ENCODE data around the gene CTRB2. TPM values are rescaled to one million over a fixed set of nuclear protein-coding genes. Genes with fewer than 3 reads are reported as not detected.
"Not testable (repeated sequence)": the region's sequence is repeated elsewhere in the genome, so short reads cannot be mapped to it uniquely, and the experiment has no call there.

CTRB2 gene
- polyA plus RNA-seq, 3 donors, result not detected

DNA sequence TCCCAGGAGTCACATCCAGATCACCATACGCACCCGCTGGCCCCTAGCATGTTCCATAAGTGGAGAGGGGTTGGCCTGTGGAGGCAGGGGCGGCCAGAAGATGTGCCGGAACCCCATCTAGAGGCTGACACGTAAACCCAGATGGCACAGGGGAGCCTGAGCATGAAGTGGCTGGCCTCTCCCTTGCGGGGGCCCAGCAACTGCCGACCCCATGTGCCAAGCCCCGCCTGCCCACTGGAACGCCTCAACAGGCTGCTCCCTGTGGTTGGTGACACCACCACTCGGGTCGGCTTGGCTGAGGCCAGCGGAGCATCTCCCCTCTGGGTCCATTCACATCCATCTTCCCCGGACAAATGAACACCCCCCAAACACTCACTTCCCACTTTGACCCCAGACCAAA lies 35.0 kb upstream of the CTRB2 start:
- H3K79me2 ChIP-seq (ENCODE audit: insufficient read depth, low read length), result no peaks in the 10 kb centered on the region
- no peak overlapping the region for H3K27ac ChIP-seq (ENCODE audit: low read depth in 1 of 2, low read length in 2 of 2)
- no peak overlapping the region for H3K9ac ChIP-seq (ENCODE audit: insufficient read depth, low read length, poor library complexity, severe bottlenecking)
- H3K9me3 ChIP-seq (replicated peaks in 1 of 2; ENCODE audit: control insufficient read depth in 1 of 2, insufficient read depth in 1 of 2, low read length in 2 of 2), result no peaks in the 10 kb centered on the region
- no peak for DNase-seq
- peaks cover 55 to 97% (median 70%) of the 10 kb centered on the region in 3 donors for H3K27me3 Mint-ChIP-seq (ENCODE audit: low read depth in 3 of 3)
- no peaks in the 10 kb centered on the region for H3K36me3 ChIP-seq (replicated peaks in 1 of 2; ENCODE audit: control insufficient read depth in 1 of 2, insufficient read depth in 2 of 2, low read length in 2 of 2)
- H3K27me3 ChIP-seq (ENCODE audit: control insufficient read depth in 2 of 2, insufficient read depth in 2 of 2, low read length in 2 of 2), result peaks cover 0 to 79% of the 10 kb centered on the region in 2 donors
- peaks cover 13 to 15% of the 10 kb centered on the region in 2 donors for H3K4me1 ChIP-seq (ENCODE audit: control insufficient read depth in 1 of 2, insufficient read depth in 2 of 2, low read length in 2 of 2)
- H4K20me1 ChIP-seq (ENCODE audit: insufficient read depth, low read length), result no peaks in the 10 kb centered on the region
- peaks cover 11% of the 10 kb centered on the region for H3K4me1 Mint-ChIP-seq
- H3K9me3 Mint-ChIP-seq, result peaks cover 0 to 7% (median 1%) of the 10 kb centered on the region in 7 donors
- TF ChIP-seq, protein P1, sequence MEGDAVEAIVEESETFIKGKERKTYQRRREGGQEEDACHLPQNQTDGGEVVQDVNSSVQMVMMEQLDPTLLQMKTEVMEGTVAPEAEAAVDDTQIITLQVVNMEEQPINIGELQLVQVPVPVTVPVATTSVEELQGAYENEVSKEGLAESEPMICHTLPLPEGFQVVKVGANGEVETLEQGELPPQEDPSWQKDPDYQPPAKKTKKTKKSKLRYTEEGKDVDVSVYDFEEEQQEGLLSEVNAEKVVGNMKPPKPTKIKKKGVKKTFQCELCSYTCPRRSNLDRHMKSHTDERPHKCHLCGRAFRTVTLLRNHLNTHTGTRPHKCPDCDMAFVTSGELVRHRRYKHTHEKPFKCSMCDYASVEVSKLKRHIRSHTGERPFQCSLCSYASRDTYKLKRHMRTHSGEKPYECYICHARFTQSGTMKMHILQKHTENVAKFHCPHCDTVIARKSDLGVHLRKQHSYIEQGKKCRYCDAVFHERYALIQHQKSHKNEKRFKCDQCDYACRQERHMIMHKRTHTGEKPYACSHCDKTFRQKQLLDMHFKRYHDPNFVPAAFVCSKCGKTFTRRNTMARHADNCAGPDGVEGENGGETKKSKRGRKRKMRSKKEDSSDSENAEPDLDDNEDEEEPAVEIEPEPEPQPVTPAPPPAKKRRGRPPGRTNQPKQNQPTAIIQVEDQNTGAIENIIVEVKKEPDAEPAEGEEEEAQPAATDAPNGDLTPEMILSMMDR (IDR thresholded peaks at IDR 0.05), result no peak
- H3K4me2 ChIP-seq (replicated peaks; ENCODE audit: extremely low read depth, low read length, poor library complexity, severe bottlenecking), result no peak overlapping the region
- WGBS (ENCODE audit: insufficient coverage), result 92% methylated on average over 11 of the region's 13 CpGs
- intact Hi-C loops (cut with micrococcal nuclease), result no loop called here
- no peaks in the 10 kb centered on the region for H3K36me3 Mint-ChIP-seq
- H3K27ac Mint-ChIP-seq, result peak overlapping the region in 1 of 7 donors; percentile 78
- no peak overlapping the region for H3K4me3 ChIP-seq (replicated peaks in 1 of 3; ENCODE audit: low read depth in 2 of 3, low read length in 3 of 3)
- H2AFZ ChIP-seq (ENCODE audit: insufficient read depth, low read depth, low read length, poor library complexity, severe bottlenecking), result no peak overlapping the region
- H3K4me3 Mint-ChIP-seq, result peak overlapping the region in 1 of 2 donors; percentile 32

DNA sequence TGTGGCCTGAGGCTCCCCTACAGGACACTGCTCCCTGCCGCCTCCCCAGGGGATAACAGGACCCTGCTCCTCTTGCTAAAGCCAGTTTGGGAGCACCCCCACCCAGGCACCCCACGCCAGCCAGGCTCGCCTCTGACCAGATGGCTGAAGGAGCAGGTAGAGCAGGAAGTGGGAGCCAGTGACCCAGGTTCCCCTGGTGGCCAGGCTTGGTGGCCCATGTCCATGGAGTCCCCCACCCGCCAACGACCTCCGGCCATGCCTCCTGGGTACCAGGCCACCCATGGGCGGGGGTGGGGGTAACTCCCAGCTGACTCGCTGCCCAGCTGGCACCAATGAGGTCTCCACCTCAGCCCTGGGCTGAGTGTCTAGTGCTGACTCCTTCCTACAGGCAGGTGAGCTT lies 34.5 kb upstream of the CTRB2 start:
- Histone ChIP-seq H3K4me1 (ENCODE audit: control insufficient read depth in 1 of 2, insufficient read depth in 2 of 2, low read length in 2 of 2) (peaks cover 13 to 15% of the 10 kb centered on the region in 2 donors), H3K4me2 (replicated peaks; ENCODE audit: extremely low read depth, low read length, poor library complexity, severe bottlenecking) (no peak overlapping the region), H4K20me1 (ENCODE audit: insufficient read depth, low read length) (no peaks in the 10 kb centered on the region), H3K4me3 (replicated peaks in 1 of 3; ENCODE audit: low read depth in 2 of 3, low read length in 3 of 3) (no peak overlapping the region), H3K79me2 (ENCODE audit: insufficient read depth, low read length) (no peaks in the 10 kb centered on the region), H3K36me3 (replicated peaks in 1 of 2; ENCODE audit: control insufficient read depth in 1 of 2, insufficient read depth in 2 of 2, low read length in 2 of 2) (no peaks in the 10 kb centered on the region), H3K9ac (ENCODE audit: insufficient read depth, low read length, poor library complexity, severe bottlenecking) (no peak overlapping the region), H3K27me3 (ENCODE audit: control insufficient read depth in 2 of 2, insufficient read depth in 2 of 2, low read length in 2 of 2) (peaks cover 0 to 79% of the 10 kb centered on the region in 2 donors), H2AFZ (ENCODE audit: insufficient read depth, low read depth, low read length, poor library complexity, severe bottlenecking) (no peak overlapping the region), H3K9me3 (replicated peaks in 1 of 2; ENCODE audit: control insufficient read depth in 1 of 2, insufficient read depth in 1 of 2, low read length in 2 of 2) (no peaks in the 10 kb centered on the region), H3K27ac (ENCODE audit: low read depth in 1 of 2, low read length in 2 of 2) (no peak overlapping the region)
- no peak for DNase-seq
- intact Hi-C loops (cut with micrococcal nuclease), result no loop called here
- Mint-ChIP-seq H3K4me1 (peaks cover 11% of the 10 kb centered on the region), H3K27ac (no peak overlapping the region), H3K27me3 (ENCODE audit: low read depth in 3 of 3) (peaks cover 54 to 97% (median 70%) of the 10 kb centered on the region in 3 donors), H3K4me3 (no peak overlapping the region), H3K36me3 (no peaks in the 10 kb centered on the region), H3K9me3 (peaks cover 0 to 7% (median 1%) of the 10 kb centered on the region in 7 donors)
- TF ChIP-seq, protein P1 (IDR thresholded peaks at IDR 0.05), result no peak
- 70% methylated on average over 5 of the region's 8 CpGs for WGBS (ENCODE audit: insufficient coverage)

- H3K27ac ChIP-seq (ENCODE audit: low read depth in 1 of 2, low read length in 2 of 2); H3K4me3 ChIP-seq (replicated peaks in 1 of 3; ENCODE audit: low read depth in 2 of 3, low read length in 3 of 3); H3K9ac ChIP-seq (ENCODE audit: insufficient read depth, low read length, poor library complexity, severe bottlenecking); H4K20me1 ChIP-seq (ENCODE audit: insufficient read depth, low read length); H3K36me3 Mint-ChIP-seq; H3K9me3 ChIP-seq (replicated peaks in 1 of 2; ENCODE audit: control insufficient read depth in 1 of 2, insufficient read depth in 1 of 2, low read length in 2 of 2); H3K27ac Mint-ChIP-seq; H3K4me2 ChIP-seq (replicated peaks; ENCODE audit: extremely low read depth, low read length, poor library complexity, severe bottlenecking); intact Hi-C loops (cut with micrococcal nuclease); H3K79me2 ChIP-seq (ENCODE audit: insufficient read depth, low read length); DNase-seq; H2AFZ ChIP-seq (ENCODE audit: insufficient read depth, low read depth, low read length, poor library complexity, severe bottlenecking); H3K36me3 ChIP-seq (replicated peaks in 1 of 2; ENCODE audit: control insufficient read depth in 1 of 2, insufficient read depth in 2 of 2, low read length in 2 of 2): not testable (repeated sequence)
- H3K4me1 Mint-ChIP-seq, result peaks cover 11% of the 10 kb centered on the region
- peak overlapping the region in 1 of 2 donors; percentile 50 for H3K4me3 Mint-ChIP-seq
- peaks cover 54 to 97% (median 69%) of the 10 kb centered on the region in 3 donors for H3K27me3 Mint-ChIP-seq (ENCODE audit: low read depth in 3 of 3)
- peaks cover 0 to 13% (median 1%) of the 10 kb centered on the region in 7 donors for H3K9me3 Mint-ChIP-seq
- peaks cover 13 to 15% of the 10 kb centered on the region in 2 donors for H3K4me1 ChIP-seq (ENCODE audit: control insufficient read depth in 1 of 2, insufficient read depth in 2 of 2, low read length in 2 of 2)
- WGBS (ENCODE audit: insufficient coverage), result 98% methylated on average over 6 of the region's 7 CpGs
- peaks cover 0 to 77% of the 10 kb centered on the region in 2 donors for H3K27me3 ChIP-seq (ENCODE audit: control insufficient read depth in 2 of 2, insufficient read depth in 2 of 2, low read length in 2 of 2)
Observed at GRCh38 chr16:75240633-75241032, 33.7 kb upstream of the CTRB2 start.

All from CD14-positive monocyte (primary cell).